HCT116 (cell line): ENCODE data around the gene SMIM36.

Experiments used
- CEBPB ChIP-seq: IDR thresholded peaks from 2 replicates; pipeline ENCODE4 v1.6.1; 2012; ENCODE audit warnings: low read depth
- CTCF ChIP-seq, 3 experiments: fragments of 200-600 bp in 1 of 3; sonication (generic) in 1 of 3; IDR thresholded peaks in 2 of 3; conservative IDR thresholded peaks in 1 of 3; 2 replicates each; pipeline ENCODE4 v1.5.1; 2012 to 2017; ENCODE audit warnings: low read depth in 2 of 3, low read length in 2 of 3, antibody characterized with exemption in 1 of 3, borderline replicate concordance in 1 of 3, control low read depth in 1 of 3, mild to moderate bottlenecking in 1 of 3, mixed read lengths in 1 of 3, mixed run types in 1 of 3, moderate library complexity in 1 of 3; ENCODE audit not compliant: insufficient read depth in 1 of 3
- ELF1 ChIP-seq: IDR thresholded peaks from 2 replicates; pipeline ENCODE4 v1.6.1; 2012; ENCODE audit warnings: low read depth, borderline replicate concordance
- EZH2 ChIP-seq: fragments of 200-600 bp; sonication (generic); IDR thresholded peaks from 2 replicates; pipeline ENCODE4 v1.6.1; 2017; ENCODE audit warnings: antibody characterized with exemption, mixed run types
- EZH2phosphoT487 ChIP-seq: fragments of 200-600 bp; IDR thresholded peaks from 2 replicates; pipeline ENCODE4 v1.6.1; 2018; ENCODE audit warnings: antibody characterized with exemption, borderline replicate concordance
- POLR2A ChIP-seq: IDR thresholded peaks from 2 replicates; pipeline ENCODE4 v1.7.0; 2011; ENCODE audit warnings: borderline replicate concordance; ENCODE audit not compliant: insufficient read depth, insufficient read length; ENCODE audit errors: extremely low read depth
- POLR2AphosphoS5 ChIP-seq: IDR thresholded peaks from 2 replicates; pipeline ENCODE4 v1.6.1; 2011; ENCODE audit warnings: mild to moderate bottlenecking, low read depth, low read length, moderate library complexity
- RAD21 ChIP-seq: IDR thresholded peaks from 2 replicates; pipeline ENCODE4 v1.6.1; 2012; ENCODE audit warnings: low read depth, mild to moderate bottlenecking
- TCF7L2 ChIP-seq: IDR thresholded peaks from 2 replicates; pipeline ENCODE4 v1.7.0; 2011; ENCODE audit warnings: borderline replicate concordance, inconsistent platforms; ENCODE audit not compliant: insufficient read depth, insufficient read length; ENCODE audit errors: extremely low read depth

- TF ChIP-seq EZH2 (no peak), CTCF (IDR thresholded peaks at IDR 0.05 in 2 of 3, conservative IDR thresholded peaks at IDR 0.05 in 1 of 3; ENCODE audit: borderline replicate concordance in 1 of 3, insufficient read depth in 1 of 3, low read depth in 2 of 3, low read length in 2 of 3) (no peak), CEBPB (no peak), RAD21 (no peak), POLR2A (no peak), ELF1 (no peak), POLR2AphosphoS5 (no peak), TCF7L2 (no peak), EZH2phosphoT487 (no peak)
These were observed 35.2 kb upstream of the SMIM36 start for GRCh38 chr17:55546481-55546880.
